ENCODE measurements around the gene TRIM38. TPM values are rescaled to one million over a fixed set of nuclear protein-coding genes. Genes with fewer than 3 reads are reported as not detected.
"Not testable (repeated sequence)": the region's sequence is repeated elsewhere in the genome, so short reads cannot be mapped to it uniquely, and the experiment has no call there.

TRIM38 gene
- polyA plus RNA-seq, 1 donor from 2014 or later, result not detected

GRCh38 chr6:25992413-25993340, 30.1 kb downstream of the TRIM38 start:
- Histone ChIP-seq H4K20me1 (ENCODE audit: insufficient read depth) (no peaks in the 10 kb centered on the region), H2AFZ (ENCODE audit: low read depth, low read length) (no peak overlapping the region), H3K36me3 (ENCODE audit: insufficient read depth, low read length) (no peaks in the 10 kb centered on the region), H3K9me2 (ENCODE audit: insufficient read depth, low read length) (no peaks in the 10 kb centered on the region), H3F3A (ENCODE audit: insufficient read depth, low read length, poor library complexity, severe bottlenecking) (no peaks in the 10 kb centered on the region), H3K27ac (ENCODE audit: low read length) (no peak overlapping the region), H3K9me3 (ENCODE audit: low read length) (no peaks in the 10 kb centered on the region), H3K4me2 (ENCODE audit: low read length) (peak overlapping the region; percentile 31), H3K9ac (ENCODE audit: low read length) (peak overlapping the region; percentile 22), H3K79me2 (replicated peaks; ENCODE audit: insufficient read depth, low read length) (no peaks in the 10 kb centered on the region), H3K27me3 (ENCODE audit: insufficient read depth, low read depth, low read length) (peaks cover 6% of the 10 kb centered on the region), H3K4me3 (ENCODE audit: low read length) (peak overlapping the region; percentile 64)
- no peak for TF ChIP-seq EZH2 (IDR thresholded peaks at IDR 0.05; ENCODE audit: borderline replicate concordance, insufficient read depth, low read length, poor library complexity, severe bottlenecking)
- TF ChIP-seq, protein P1, sequence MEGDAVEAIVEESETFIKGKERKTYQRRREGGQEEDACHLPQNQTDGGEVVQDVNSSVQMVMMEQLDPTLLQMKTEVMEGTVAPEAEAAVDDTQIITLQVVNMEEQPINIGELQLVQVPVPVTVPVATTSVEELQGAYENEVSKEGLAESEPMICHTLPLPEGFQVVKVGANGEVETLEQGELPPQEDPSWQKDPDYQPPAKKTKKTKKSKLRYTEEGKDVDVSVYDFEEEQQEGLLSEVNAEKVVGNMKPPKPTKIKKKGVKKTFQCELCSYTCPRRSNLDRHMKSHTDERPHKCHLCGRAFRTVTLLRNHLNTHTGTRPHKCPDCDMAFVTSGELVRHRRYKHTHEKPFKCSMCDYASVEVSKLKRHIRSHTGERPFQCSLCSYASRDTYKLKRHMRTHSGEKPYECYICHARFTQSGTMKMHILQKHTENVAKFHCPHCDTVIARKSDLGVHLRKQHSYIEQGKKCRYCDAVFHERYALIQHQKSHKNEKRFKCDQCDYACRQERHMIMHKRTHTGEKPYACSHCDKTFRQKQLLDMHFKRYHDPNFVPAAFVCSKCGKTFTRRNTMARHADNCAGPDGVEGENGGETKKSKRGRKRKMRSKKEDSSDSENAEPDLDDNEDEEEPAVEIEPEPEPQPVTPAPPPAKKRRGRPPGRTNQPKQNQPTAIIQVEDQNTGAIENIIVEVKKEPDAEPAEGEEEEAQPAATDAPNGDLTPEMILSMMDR (IDR thresholded peaks at IDR 0.05; ENCODE audit: poor library complexity, severe bottlenecking), result peak; percentile 92
- TF ChIP-seq SMC3 (conservative IDR thresholded peaks at IDR 0.05; ENCODE audit: poor library complexity), result no peak
- TF ChIP-seq RAD21 (conservative IDR thresholded peaks at IDR 0.05), result peak; percentile 41
- TF ChIP-seq MXI1 (conservative IDR thresholded peaks at IDR 0.05; ENCODE audit: poor library complexity, severe bottlenecking), result no peak

GRCh38 chr6:25993341-25993684, 30.7 kb downstream of the TRIM38 start:
- not testable (repeated sequence) for H2AFZ ChIP-seq (ENCODE audit: low read depth, low read length); H3K4me3 ChIP-seq (ENCODE audit: low read length); H3K27me3 ChIP-seq (ENCODE audit: insufficient read depth, low read depth, low read length); H3K27ac ChIP-seq (ENCODE audit: low read length); H3F3A ChIP-seq (ENCODE audit: insufficient read depth, low read length, poor library complexity, severe bottlenecking); H3K79me2 ChIP-seq (replicated peaks; ENCODE audit: insufficient read depth, low read length); H4K20me1 ChIP-seq (ENCODE audit: insufficient read depth); H3K4me2 ChIP-seq (ENCODE audit: low read length); H3K36me3 ChIP-seq (ENCODE audit: insufficient read depth, low read length); H3K9ac ChIP-seq (ENCODE audit: low read length); H3K9me3 ChIP-seq (ENCODE audit: low read length); H3K9me2 ChIP-seq (ENCODE audit: insufficient read depth, low read length)

GRCh38 chr6:25995507-25995906, 32.9 kb downstream of the TRIM38 start:
- Histone ChIP-seq H3K9ac (ENCODE audit: low read length) (no peak overlapping the region), H4K20me1 (ENCODE audit: insufficient read depth) (no peaks in the 10 kb centered on the region), H3K27me3 (ENCODE audit: insufficient read depth, low read depth, low read length) (peaks cover 6% of the 10 kb centered on the region), H3K9me3 (ENCODE audit: low read length) (no peaks in the 10 kb centered on the region), H3K36me3 (ENCODE audit: insufficient read depth, low read length) (no peaks in the 10 kb centered on the region), H3K4me3 (ENCODE audit: low read length) (no peak overlapping the region), H2AFZ (ENCODE audit: low read depth, low read length) (no peak overlapping the region), H3K79me2 (replicated peaks; ENCODE audit: insufficient read depth, low read length) (no peaks in the 10 kb centered on the region), H3K4me2 (ENCODE audit: low read length) (no peak overlapping the region), H3K27ac (ENCODE audit: low read length) (no peak overlapping the region), H3F3A (ENCODE audit: insufficient read depth, low read length, poor library complexity, severe bottlenecking) (no peaks in the 10 kb centered on the region), H3K9me2 (ENCODE audit: insufficient read depth, low read length) (no peaks in the 10 kb centered on the region)
- TF ChIP-seq, protein P2, sequence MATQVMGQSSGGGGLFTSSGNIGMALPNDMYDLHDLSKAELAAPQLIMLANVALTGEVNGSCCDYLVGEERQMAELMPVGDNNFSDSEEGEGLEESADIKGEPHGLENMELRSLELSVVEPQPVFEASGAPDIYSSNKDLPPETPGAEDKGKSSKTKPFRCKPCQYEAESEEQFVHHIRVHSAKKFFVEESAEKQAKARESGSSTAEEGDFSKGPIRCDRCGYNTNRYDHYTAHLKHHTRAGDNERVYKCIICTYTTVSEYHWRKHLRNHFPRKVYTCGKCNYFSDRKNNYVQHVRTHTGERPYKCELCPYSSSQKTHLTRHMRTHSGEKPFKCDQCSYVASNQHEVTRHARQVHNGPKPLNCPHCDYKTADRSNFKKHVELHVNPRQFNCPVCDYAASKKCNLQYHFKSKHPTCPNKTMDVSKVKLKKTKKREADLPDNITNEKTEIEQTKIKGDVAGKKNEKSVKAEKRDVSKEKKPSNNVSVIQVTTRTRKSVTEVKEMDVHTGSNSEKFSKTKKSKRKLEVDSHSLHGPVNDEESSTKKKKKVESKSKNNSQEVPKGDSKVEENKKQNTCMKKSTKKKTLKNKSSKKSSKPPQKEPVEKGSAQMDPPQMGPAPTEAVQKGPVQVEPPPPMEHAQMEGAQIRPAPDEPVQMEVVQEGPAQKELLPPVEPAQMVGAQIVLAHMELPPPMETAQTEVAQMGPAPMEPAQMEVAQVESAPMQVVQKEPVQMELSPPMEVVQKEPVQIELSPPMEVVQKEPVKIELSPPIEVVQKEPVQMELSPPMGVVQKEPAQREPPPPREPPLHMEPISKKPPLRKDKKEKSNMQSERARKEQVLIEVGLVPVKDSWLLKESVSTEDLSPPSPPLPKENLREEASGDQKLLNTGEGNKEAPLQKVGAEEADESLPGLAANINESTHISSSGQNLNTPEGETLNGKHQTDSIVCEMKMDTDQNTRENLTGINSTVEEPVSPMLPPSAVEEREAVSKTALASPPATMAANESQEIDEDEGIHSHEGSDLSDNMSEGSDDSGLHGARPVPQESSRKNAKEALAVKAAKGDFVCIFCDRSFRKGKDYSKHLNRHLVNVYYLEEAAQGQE (IDR thresholded peaks at IDR 0.05; ENCODE audit: borderline replicate concordance), result no peak
- no peak for TF ChIP-seq SMC3 (conservative IDR thresholded peaks at IDR 0.05; ENCODE audit: poor library complexity)
- no peak for TF ChIP-seq EP300 (conservative IDR thresholded peaks at IDR 0.05; ENCODE audit: poor library complexity, severe bottlenecking)
- TF ChIP-seq EZH2 (IDR thresholded peaks at IDR 0.05; ENCODE audit: borderline replicate concordance, insufficient read depth, low read length, poor library complexity, severe bottlenecking), result no peak
- TF ChIP-seq, protein P1 (IDR thresholded peaks at IDR 0.05; ENCODE audit: poor library complexity, severe bottlenecking), result no peak
- no peak for TF ChIP-seq POLR2AphosphoS5 (IDR thresholded peaks at IDR 0.05)

Data from neural cell (in vitro differentiated cells).